ENCODE measurements around the gene BPNT1.
"Not testable (repeated sequence)": the region's sequence is repeated elsewhere in the genome, so short reads cannot be mapped to it uniquely, and the experiment has no call there.

Gene BPNT1, protein sequence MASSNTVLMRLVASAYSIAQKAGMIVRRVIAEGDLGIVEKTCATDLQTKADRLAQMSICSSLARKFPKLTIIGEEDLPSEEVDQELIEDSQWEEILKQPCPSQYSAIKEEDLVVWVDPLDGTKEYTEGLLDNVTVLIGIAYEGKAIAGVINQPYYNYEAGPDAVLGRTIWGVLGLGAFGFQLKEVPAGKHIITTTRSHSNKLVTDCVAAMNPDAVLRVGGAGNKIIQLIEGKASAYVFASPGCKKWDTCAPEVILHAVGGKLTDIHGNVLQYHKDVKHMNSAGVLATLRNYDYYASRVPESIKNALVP

DNA sequence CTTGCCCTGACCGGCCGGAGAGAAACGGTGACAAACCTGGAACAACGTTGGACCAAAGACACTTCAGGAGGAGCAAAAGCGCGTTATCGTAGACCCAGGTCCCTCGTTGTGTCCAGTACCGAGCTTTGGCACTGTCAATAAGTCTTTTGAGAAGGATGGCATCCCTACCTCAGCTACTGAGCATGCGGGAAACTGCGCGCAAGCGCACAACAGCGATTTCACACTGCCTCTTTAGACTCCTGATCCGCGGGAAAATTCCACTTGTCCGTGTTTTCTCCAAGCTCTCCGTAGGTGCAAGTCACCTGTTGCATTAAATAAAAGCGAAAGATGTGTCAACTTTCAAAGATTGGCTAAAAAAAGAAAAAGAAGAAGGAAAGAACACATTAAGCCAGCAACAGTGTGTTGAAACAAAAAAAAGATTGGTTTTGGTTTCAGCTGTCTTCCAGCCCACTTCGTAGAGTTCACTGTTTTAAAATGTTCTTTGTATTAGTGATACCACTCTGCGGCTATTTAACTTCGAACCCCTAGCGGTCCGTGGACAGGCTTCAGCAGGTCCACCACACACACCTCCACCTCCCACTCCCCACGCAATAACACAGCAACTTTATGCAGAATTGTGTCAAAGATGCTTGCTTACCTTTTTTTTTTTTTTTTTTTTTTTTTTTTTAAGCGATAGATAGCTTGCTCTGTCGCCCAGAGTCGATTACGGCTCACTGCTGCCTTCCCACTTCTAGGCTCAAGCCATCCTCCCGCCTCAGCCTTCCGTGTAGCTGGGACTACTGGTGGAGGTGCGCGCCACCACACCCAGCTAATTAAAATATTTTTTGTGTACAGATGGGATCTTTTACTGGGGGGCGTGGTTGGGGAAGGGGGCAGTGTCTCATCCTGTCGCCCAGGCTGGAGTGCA, at the start of gene BPNT1:
TSS of gene BPNT1 (minus strand) at position 139 of the 907 bp plus-strand sequence. CDS start 9,942 bp downstream, outside the sequence.
- peak; percentile 90 for DNase-seq

DNA sequence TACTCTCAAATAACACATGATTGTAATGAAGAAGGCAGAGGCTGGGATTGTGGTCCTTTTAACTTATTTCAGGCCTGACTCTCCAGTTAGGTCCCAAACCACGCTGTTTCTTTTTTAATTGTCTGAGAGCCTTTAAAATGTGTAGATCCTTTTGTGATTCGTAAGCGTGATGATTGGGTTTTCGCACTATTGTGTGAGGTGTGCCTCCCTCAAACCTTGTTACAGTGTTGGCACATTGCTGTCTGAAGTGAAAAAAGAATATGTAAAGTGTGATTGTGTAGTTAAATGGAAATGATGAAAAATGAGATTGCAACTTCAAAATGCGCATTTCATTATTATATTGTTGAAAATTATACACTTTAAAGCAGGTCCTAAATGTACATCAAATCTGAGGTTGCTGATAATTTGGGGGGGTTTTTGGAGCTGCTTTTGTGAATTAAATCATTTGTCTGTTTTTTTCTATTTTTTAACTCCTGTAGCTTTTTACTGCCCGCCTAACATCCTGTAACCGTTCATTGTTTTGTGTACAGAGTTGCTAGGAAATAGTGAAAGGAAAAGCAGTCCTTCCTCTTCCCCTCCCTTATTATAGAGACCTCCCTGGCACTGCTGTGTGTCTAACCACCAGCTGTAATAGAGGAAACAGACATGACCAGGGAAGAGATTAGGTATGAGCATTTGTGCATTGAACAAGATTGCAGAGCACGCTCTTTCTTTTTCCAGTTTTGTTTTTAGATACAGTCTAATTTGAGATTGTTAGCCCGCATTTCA, 47.6 kb upstream of the BPNT1 start:
- DNase-seq: no peak

DNA sequence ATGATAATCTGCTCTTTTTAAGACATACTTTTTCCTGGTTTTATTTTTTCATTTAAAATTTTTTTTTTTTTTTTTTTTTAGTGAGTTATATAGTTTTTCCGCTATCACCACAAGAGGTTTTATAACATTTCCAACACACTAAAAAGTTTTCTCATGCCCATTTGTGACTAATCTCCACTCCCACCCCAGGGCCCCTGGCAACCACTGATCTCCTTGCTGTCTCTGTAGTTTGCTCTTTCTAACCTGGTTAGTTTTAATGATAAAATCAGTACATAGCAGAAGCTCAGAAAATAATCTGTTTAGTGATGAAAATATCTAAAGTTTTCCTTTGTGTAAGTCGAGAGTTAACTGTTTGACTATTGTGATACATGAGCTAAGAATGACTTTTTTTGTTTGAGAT, 46.2 kb upstream of the BPNT1 start:
- DNase-seq: no peak

DNA sequence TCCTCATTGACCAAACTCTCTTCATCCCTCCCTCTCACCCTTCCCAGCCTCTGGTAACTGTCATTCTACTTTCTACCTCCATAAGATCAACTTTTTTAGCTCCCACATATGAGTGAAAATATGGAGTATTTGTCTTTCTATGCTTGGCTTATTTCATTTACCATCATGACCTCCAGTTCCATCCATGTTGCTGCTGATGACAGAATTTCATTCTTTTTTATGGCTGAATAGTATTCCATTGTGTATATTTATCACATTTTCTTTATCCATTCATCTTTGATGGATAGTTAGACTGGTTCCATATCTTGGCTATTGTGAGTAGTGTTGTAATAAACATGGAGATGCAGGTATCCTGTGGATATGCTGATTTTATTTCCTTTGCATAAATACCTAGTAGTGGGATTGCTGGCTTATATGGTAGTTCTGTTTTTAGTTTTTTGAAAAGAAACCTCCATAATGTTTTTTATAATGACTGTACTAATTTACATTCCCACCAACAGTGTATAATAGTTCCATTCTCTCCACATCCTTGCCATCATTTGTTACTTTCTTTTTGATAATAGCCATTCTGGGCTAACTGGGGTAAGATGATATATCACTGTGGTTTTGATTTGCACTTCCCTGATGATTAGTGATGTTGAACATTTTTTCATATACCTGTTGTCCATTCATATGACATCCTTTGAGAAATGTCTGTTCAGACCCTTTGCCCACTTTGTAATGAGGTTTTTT, 40.1 kb upstream of the BPNT1 start:
- DNase-seq: no peak

DNA sequence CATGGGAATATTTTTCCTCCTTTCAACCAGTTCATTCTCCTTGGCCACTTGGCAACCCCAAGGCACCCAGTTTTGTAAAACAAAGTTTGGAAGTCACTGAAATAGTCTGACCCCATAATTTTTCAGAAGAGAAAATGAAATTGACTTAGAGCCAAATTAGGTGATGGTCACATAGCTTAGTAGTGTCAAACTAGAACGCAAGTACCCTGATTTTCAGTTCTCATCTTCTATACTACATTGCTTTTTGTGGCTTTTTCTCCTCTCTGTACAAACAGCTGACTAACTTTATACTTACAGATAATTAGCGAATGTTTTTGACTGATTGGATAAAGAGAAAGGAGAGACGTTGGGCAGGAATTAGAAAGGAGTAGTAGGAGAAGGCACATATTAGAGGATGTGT, 37.5 kb upstream of the BPNT1 start:
- no peak for DNase-seq

DNA sequence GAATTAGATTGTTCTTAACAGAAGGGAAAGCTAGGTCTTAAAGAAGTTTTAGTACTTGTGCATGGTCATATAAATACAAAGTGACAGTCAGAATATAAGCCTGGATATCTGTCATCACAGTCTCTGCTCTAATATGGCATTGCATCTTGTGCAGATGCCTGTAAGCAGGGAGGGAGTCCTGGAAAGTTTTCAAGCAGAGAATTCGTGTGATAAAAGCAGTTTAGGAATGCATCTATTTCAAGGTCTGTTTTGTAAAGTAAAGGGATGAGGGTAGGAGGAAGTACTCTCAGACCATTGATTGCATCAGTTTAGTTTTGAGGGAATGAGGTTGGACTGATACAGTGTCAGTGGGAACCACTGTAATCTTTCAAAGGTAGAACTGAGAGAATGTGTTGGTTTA, 35.0 kb upstream of the BPNT1 start:
- no peak for DNase-seq

DNA sequence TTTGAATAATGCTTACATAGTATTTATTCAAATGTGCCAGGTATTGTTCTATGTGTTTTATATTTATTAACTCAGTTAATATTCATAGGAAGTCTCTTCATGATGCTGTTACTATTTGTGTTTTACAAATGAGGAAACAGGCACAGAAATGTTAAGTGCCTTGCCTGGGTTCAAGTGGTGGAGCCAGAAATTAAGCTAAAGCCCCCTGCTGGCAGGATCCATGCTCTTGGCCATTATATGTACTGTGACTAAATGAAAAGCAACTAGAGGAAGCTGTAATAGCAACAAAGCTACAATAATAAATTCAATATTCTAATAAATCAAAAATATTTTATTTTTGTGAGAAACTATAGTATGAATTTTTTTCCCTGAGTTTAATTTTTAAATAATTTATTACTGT, 34.3 kb upstream of the BPNT1 start:
- DNase-seq: no peak

DNA sequence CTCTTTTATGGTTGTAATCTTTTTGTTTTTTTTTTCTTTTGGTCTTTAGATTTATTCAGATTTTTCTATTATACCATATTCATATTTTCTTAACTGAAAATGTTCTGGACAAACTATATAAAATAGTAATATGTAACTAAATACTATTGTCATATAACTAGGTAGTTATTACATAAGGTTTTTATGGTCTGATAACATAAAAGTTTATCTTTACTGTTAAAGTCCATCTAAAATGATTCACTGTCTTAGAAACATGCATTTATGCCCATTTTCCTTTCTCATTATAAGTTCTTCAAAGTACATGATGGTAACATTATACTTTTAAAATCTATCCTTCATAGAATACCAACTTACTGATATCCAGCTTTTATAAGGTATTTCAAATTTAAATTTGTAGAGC, 33.5 kb upstream of the BPNT1 start:
- DNase-seq: no peak

DNA sequence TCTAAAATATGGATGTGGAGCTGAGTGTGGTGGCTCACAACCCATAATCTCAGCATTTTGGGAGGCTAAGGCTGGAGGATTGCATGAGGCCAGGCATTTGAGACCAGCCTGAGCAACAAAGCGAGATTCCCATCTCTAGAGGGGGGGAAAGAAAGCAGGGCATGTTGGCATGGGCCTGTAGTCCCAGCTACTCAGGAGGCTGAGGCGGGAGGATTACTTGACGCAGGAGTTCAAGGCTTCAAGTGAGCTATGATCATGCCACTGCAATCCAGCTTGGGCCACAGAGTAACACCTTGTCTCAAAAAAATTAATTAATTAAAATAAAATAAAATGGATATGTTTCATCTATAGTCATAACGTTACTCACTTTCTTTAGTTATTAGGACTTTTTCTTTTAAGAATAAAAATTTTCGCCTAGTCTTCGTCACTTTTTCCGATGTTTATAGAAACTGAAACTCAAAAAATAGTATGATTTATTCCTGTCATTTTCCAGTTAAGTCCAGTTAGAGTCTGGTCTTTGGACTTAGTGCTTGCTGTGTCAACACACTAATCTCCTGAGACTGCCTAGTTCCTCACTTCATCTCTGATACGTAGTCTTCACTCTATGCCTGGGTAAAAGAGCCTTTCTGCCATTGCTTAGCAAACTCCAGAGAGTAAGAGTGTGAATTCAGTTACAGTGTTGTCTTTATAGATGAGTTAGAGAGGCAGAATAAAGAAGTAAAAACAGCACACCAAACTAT, 32.4 kb upstream of the BPNT1 start:
- DNase-seq: no peak

DNA sequence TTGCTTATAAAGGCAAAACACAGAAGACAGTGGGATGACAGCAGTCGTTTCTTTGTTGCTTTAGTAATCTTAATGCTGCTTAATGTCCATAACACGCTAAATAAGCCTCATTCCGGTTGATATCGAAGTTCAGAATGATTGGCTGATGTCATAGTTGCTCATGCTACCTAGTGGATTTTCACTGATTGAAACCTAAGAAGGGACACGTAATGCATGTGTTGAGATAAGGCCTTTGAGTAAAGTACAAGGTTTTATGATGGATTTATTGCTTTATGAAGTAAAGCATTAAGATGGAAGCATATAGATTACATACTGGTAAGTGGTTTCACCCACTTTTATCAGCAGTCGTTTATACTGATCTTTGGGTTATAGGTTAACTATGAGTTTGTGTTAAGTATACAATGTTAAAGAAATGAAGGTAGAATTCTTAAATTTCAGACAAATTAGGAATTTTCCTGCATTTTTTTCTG, 29.5 kb upstream of the BPNT1 start:
- DNase-seq: no peak

DNA sequence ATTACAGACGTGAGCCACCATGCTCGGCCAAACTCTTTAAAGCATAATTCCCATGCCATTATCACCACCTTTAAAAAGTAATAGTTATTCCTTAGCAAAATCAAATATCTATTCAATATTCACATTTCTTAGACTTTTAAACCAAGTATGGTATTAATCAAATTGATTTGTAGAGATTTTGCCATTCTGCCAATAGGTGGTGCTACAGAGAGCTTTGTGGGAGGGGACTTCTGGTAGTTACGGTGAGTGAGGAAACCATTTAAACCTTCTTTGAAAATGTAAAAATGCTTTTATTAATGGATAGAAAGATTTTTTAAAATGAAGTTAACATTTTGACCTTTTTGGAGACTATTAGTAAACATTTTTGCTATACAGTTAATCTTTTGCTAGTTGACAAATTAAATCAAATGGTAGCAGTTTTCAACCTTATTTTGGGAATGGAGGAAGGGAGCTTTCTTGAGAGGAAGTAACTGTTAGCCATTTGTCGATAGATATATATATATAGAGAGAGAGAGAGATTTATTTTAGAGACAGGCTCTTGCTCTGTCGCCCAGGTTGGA, 23.6 kb upstream of the BPNT1 start:
- DNase-seq: no peak

DNA sequence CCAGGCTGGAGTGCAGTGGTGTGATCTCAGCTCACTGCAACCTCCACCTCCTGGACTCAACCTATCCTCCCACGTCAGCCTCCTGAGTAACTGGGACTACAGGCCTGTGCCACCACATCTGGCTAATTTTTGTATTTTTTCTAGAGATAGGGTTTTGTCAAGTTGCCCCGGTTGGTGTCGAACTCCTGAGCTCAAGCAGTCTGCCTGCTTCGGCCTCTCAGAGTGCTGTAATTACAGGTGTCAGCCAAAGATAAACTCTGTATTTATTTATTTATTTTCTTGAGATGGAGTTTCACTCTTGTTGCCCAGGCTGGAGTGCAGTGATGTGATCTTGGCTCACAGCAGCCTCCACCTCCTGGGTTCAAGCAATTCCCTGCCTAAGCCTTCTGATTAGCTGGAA, 23.0 kb upstream of the BPNT1 start:
- not testable (repeated sequence) for DNase-seq

DNA sequence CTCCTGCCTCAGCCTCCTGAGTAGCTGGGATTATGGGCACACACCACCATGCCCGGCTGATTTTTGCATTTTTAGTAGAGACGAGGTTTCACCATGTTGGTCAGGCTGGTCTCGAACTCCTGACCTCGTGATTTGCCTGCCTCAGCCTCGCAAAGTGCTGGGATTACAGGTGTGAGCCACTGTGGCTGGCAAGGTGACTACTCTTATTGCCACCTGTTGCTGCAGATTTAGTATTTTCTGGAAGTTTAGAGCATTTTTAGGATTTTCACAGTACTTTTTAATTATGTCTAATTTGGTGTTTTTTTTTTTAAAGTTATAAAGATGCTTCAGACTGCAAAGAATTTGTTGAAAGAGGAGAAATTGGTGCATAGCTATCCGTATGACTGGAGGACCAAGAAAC, 20.9 kb upstream of the BPNT1 start:
- DNase-seq: not testable (repeated sequence)

DNA sequence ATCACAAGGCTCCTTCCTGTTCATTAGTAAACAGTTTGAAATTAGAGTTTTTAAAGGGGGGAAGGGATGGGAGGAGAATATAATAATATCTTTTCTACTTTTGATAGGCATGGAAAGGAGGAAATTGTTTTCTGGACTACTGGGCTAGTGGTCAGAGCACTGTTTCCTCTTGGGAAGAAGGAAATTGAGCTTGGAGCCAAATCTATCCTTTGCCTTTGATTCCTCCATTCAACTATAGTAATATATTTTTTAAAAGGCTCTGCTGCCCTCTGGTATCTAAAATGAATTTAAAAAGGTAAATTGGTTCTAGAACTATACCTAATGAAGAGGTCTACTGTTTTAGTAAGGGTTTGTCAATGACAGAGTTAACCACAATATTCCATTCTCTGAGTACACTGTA, 10.2 kb upstream of the BPNT1 start:
- DNase-seq: no peak

DNA sequence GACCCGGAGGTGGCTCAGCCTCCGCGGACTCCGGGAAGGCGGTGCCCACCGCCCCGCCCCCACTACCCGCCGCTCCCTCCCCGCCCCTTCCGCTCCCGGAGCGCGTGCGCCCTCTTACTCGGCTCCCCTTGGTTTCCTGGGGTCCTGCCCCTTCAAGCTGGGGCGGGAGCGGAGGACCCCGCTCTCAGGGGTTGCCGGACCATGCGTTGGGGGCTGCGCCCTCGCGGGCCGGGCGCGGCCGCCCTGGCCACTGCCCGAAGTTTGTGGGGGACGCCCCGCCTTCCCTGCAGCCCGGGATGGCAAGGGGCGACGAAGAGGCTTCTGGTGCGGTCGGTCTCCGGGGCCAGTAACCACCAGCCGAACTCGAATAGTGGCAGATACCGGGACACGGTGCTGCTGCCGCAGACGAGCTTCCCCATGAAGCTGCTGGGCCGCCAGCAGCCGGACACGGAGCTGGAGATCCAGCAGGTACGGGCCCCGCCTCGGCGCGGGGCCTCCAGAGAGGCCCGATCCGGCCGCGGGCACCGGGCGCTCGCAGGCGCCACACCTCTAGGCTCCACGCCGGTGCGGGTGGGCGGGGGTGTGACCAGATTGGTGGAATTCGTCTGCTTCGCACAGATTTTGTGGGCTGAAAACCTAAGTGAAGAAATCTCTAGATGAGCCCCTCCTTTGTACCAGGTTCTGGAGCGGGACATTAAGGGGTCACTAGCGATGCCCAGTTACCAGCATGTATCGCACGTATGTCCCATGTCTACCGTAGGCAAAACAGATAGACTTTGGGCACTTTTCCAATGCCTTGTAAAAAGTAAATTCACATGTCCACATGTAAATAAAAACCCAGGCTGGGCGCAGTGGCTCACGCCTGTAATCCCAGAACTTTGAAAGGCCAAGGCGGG, 4.7 kb upstream of the BPNT1 start, which contains the start of gene IARS2:
TSS of gene IARS2 (plus strand) at position 117 of the 896 bp plus-strand sequence. CDS start at position 202, 85 bp downstream.
- peak; percentile 91 for DNase-seq

DNA sequence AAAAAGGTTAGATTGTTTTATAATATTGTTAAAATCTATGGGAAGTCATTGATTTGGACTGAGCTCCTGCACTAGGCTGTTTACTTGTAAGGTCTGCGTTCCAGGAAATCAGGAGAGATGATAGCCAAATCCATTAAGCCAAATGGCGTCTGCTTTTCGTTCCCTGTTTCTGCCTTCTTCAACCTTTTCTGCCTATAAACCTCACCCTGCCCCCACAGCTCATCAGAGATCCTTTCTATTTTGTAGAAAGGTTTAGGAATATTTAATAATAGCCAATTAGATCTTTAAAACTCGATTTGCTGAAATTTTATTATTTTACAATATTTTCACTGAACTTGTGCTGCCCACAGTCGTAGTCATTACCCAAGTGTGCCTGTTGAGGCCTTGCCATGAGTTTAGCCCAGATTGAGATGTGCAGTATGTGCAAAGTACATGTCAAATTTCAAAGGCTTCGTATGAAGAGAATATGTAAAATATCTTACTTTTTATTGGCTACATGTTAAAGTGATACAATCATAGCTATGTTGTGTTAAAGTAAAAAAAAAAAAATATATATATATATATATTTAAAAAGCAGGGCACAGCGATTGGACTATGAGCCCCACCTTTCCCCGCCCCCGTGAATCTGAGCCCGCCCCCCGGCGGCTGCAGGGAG, 3.9 kb upstream of the BPNT1 start:
- DNase-seq: no peak

DNA sequence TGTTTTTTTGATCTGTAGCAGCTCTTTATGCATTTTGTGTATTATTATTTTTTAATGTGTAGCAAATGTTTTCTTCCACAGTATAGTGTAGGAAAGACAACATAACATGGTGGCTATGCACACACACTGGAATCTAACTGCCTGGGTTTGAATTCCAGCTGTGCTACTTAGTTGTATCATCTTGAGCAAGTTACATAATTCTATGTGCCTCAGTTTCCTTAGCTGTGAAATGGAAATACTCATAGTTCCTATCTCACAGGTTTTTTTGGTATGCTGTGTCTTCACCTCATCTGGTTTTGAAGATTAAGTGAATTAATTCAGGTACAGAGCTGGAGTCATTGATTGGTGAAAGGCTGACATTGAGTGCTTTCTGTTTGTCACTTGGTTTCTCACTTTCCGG, 3.1 kb upstream of the BPNT1 start:
- DNase-seq: no peak

DNA sequence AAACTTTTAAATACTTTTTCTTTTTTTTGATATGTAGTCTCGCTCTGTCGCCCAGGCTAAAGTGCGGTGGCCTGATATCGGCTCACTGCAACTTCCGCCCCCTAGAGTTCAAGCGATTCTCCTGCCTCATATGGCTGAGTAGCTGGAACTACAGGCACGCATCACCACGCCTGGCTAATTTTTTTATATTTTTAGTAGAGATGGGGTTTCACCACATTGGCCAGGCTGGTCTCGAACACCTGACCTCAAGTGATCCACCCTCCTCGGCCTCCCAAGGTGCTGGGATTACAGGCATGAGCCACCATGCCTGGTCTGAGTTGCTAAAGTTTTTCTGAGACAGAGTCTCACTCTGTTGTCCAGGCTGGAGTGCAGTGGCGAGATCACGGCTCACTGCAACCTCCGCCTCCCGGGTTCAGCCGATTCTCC, 3.3 kb downstream of the BPNT1 start:
- DNase-seq: not testable (repeated sequence)

DNA sequence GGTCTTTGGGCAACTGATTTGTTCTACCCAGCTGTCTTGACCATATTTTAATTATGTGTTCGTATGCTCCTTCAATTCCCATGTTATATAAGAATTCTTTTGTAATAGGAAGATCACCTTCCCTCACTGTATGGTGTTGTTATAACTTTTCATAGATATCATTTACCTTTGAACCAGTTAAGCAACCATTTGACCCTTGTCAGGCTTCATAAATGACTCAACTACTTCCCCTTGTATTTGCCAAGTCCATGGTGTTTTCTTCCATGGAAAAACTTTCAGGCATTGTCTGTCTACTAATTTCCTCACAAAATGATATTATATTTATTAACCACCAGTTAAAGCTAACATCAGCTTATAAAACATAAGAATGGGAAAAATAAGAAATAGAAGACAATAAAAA, 5.1 kb downstream of the BPNT1 start:
- DNase-seq: no peak

DNA sequence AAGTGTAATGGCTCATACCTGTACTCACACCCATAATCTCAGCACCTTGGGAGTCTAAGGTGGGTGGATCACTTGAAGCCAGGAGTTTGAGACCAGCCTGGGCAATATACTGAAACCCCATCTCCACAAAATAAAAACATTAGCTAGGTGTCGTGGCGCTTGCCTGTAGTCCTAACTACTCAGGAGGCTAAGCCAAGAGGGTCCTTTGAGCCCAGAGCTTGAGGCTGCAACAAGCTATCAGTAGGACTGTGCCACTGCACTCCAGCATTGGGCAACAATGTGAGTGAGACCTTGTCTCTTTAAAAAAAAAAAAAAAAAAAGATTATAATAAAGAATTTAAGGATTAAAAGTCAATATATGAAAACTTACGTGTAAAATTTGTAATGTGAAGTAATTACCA, 11.7 kb downstream of the BPNT1 start:
- no peak for DNase-seq
